Liver (tissue), 9 donors: ENCODE measurements around the gene TAS2R4. TPM values are rescaled to one million over a fixed set of nuclear protein-coding genes. Genes with fewer than 3 reads are reported as not detected.

Source experiments
- DNase-seq: peaks from one replicate; pipeline ENCODE4 v3.0.0-alpha.2; 2017; ENCODE audit warnings: low spot score
- H3K27ac ChIP-seq, 2 donors: one replicate each; pipeline ENCODE4 v1.7.0; 2013; ENCODE audit warnings: inconsistent platforms in 2 of 2, low read length in 2 of 2, control low read depth in 1 of 2, low read depth in 1 of 2, mild to moderate bottlenecking in 1 of 2
- H3K27me3 ChIP-seq, 4 donors: one replicate each; pipeline versions ENCODE4 v1.6.1 to v1.7.0; 2013; ENCODE audit warnings: low read length in 3 of 4, inconsistent platforms in 1 of 4, mild to moderate bottlenecking in 1 of 4, moderate library complexity in 1 of 4; ENCODE audit not compliant: control insufficient read depth in 4 of 4, insufficient read depth in 4 of 4
- H3K36me3 ChIP-seq, 4 donors: one replicate each; pipeline versions ENCODE4 v1.6.1 to v1.7.0; 2013; ENCODE audit warnings: low read length in 3 of 4, mild to moderate bottlenecking in 3 of 4, low read depth in 1 of 4, moderate library complexity in 1 of 4; ENCODE audit not compliant: control insufficient read depth in 4 of 4, insufficient read depth in 3 of 4
- H3K4me1 ChIP-seq, 4 donors: one replicate each; pipeline versions ENCODE4 v1.6.1 to v1.7.0; 2013; ENCODE audit warnings: low read length in 3 of 4, mild to moderate bottlenecking in 3 of 4, moderate library complexity in 1 of 4; ENCODE audit not compliant: control insufficient read depth in 4 of 4, insufficient read depth in 4 of 4
- H3K4me3 ChIP-seq, 3 donors: one replicate each; pipeline versions ENCODE4 v1.6.1 to v1.7.0; 2013; ENCODE audit warnings: low read length in 3 of 3, control low read depth in 1 of 3, low read depth in 1 of 3, mild to moderate bottlenecking in 1 of 3
- H3K9ac ChIP-seq, 2 donors: one replicate each; pipeline ENCODE4 v1.7.0; 2013; ENCODE audit warnings: low read length in 2 of 2, mild to moderate bottlenecking in 2 of 2, moderate library complexity in 2 of 2, control low read depth in 1 of 2, low read depth in 1 of 2
- H3K9me3 ChIP-seq, 4 donors: one replicate each; pipeline versions ENCODE4 v1.6.1 to v1.7.0; 2013; ENCODE audit warnings: low read length in 3 of 4; ENCODE audit not compliant: control insufficient read depth in 4 of 4
- ATF3 ChIP-seq: IDR thresholded peaks from 2 replicates; pipeline ENCODE4 v1.6.1; 2016; ENCODE audit warnings: antibody characterized with exemption
- CTCF ChIP-seq: fragments of 150-350 bp; IDR thresholded peaks from 2 replicates; pipeline ENCODE4 v1.5.1; 2017; ENCODE audit warnings: improper control_type of control experiment, low read depth, low read length; ENCODE audit not compliant: missing input control
- EGR1 ChIP-seq, 2 donors: IDR thresholded peaks; 2 replicates each; pipeline ENCODE4 v1.6.1; 2016 to 2018; ENCODE audit warnings: antibody characterized with exemption in 2 of 2, low read depth in 2 of 2
- FOXA1 ChIP-seq: IDR thresholded peaks from 2 replicates; pipeline ENCODE4 v1.6.1; 2016; ENCODE audit warnings: antibody characterized with exemption
- FOXA2 ChIP-seq: IDR thresholded peaks from 2 replicates; pipeline ENCODE4 v1.6.1; 2016; ENCODE audit warnings: antibody characterized with exemption
- GABPA ChIP-seq, 2 donors: IDR thresholded peaks in 1 of 2; conservative IDR thresholded peaks in 1 of 2; 2 replicates each; pipeline ENCODE4 v1.6.1; 2016; ENCODE audit warnings: antibody characterized with exemption in 2 of 2, mild to moderate bottlenecking in 1 of 2, moderate library complexity in 1 of 2
- HNF4A ChIP-seq, 2 donors: conservative IDR thresholded peaks; 2 replicates each; pipeline ENCODE4 v1.6.1; 2016; ENCODE audit warnings: antibody characterized with exemption in 2 of 2, mild to moderate bottlenecking in 2 of 2
- HNF4G ChIP-seq: IDR thresholded peaks from 2 replicates; pipeline ENCODE4 v1.6.1; 2016; ENCODE audit warnings: antibody characterized with exemption
- JUND ChIP-seq, 2 donors: IDR thresholded peaks; 2 replicates each; pipeline ENCODE4 v1.6.1; 2016; ENCODE audit warnings: antibody characterized with exemption in 2 of 2
- MAX ChIP-seq: IDR thresholded peaks from 2 replicates; pipeline ENCODE4 v1.6.1; 2016; ENCODE audit warnings: antibody characterized with exemption
- NR2F2 ChIP-seq: IDR thresholded peaks from 2 replicates; pipeline ENCODE4 v1.6.1; 2016; ENCODE audit warnings: antibody characterized with exemption
- RAD21 ChIP-seq, 2 donors: IDR thresholded peaks; 2 replicates each; pipeline ENCODE4 v1.6.1; 2016; ENCODE audit warnings: antibody characterized with exemption in 2 of 2, mild to moderate bottlenecking in 2 of 2
- REST ChIP-seq: IDR thresholded peaks from 2 replicates; pipeline ENCODE4 v1.6.1; 2016; ENCODE audit warnings: antibody characterized with exemption, mild to moderate bottlenecking
- RXRA ChIP-seq, 2 donors: IDR thresholded peaks; 2 replicates each; pipeline ENCODE4 v1.6.1; 2017 to 2018; ENCODE audit warnings: antibody characterized with exemption in 2 of 2, mild to moderate bottlenecking in 1 of 2
- SP1 ChIP-seq: IDR thresholded peaks from 2 replicates; pipeline ENCODE4 v1.6.1; 2018; ENCODE audit warnings: antibody characterized with exemption, mild to moderate bottlenecking
- TAF1 ChIP-seq: conservative IDR thresholded peaks from 2 replicates; pipeline ENCODE4 v1.6.1; 2016; ENCODE audit warnings: antibody characterized with exemption, mild to moderate bottlenecking
- YY1 ChIP-seq: IDR thresholded peaks from 2 replicates; pipeline ENCODE4 v1.6.1; 2016; ENCODE audit warnings: antibody characterized with exemption, mild to moderate bottlenecking
- ZBTB33 ChIP-seq: IDR thresholded peaks from 2 replicates; pipeline ENCODE4 v1.6.1; 2016; ENCODE audit warnings: antibody characterized with exemption
- WGBS: extraction: QIAGEN DNeasy Blood & Tissue Kit; methylation state at CpG from one replicate; pipeline ENCODE4 v1.1.7; 2013; 5-methylcytosine and 5-hydroxymethylcytosine counted together
- polyA plus RNA-seq, 2 donors: library from polyadenylated mRNA; stranded (reverse) in 1 of 2; unstranded in 1 of 2; fragments of 200-250 nt in 1 of 2; fragments of >200 nt in 1 of 2; fragmentation: Nextera tagmentation in 1 of 2; extraction: Ambion mirVana in 1 of 2; gene quantifications; one replicate each; pipeline versions ENCODE4 v1.2.1 to v1.2.3, GENCODE V29; 2013 to 2015
- total RNA-seq, 2 donors: library from RNA; depleted of rRNA; stranded (reverse); fragments of >200 nt; gene quantifications; one replicate each; pipeline ENCODE4 v1.2.3, GENCODE V29; 2014
- donor health status: healthy.
- donor health status: healthy.
- donor health status: healthy.
- donor health status: healthy.
- donor health status: healthy.

Gene TAS2R4
- total RNA-seq (1 to 10 TPM in 1 of 2 donors, under 1 TPM in 1; 0.42 to 3.2 TPM), polyA plus RNA-seq (under 1 TPM in 1 of 2 donors, not detected in 1; 0.03 TPM)

GRCh38 chr7:141776374-141776773 lies at the start of gene TAS2R4:
Gene TAS2R4 (plus strand): TSS chr7:141776674. CDS start chr7:141778489, 1,815 bp downstream.
- H3K4me3 ChIP-seq = no peak within 1 kb of the TSS
- H3K9ac ChIP-seq = no peak within 1 kb of the TSS
- no peak within 1 kb of the TSS for H3K27ac ChIP-seq
- H3K36me3 ChIP-seq = peaks cover 0 to 11% (median 6%) of the 10 kb centered on the region in 4 donors
- WGBS = 98% methylated on average over 1 of the region's 1 CpG
- H3K4me1 ChIP-seq = no peaks in the 10 kb centered on the region
- H3K9me3 ChIP-seq = no peaks in the 10 kb centered on the region
- TF ChIP-seq HNF4A (conservative IDR thresholded peaks at IDR 0.05) = no peak
- no peak for DNase-seq
- no peaks in the 10 kb centered on the region for H3K27me3 ChIP-seq

- WGBS = 91% methylated on average over 1 of the region's 1 CpG
- H3K27me3 ChIP-seq = no peaks in the 10 kb centered on the region
- H3K27ac ChIP-seq = no peak overlapping the region
- H3K4me3 ChIP-seq = no peak overlapping the region
- no peak for DNase-seq
- no peaks in the 10 kb centered on the region for H3K9me3 ChIP-seq
- no peaks in the 10 kb centered on the region for H3K36me3 ChIP-seq
- H3K9ac ChIP-seq = no peak overlapping the region
- TF ChIP-seq GABPA (IDR thresholded peaks at IDR 0.05 in 1 of 2, conservative IDR thresholded peaks at IDR 0.05 in 1 of 2) = no peak
- TF ChIP-seq HNF4A (conservative IDR thresholded peaks at IDR 0.05) = no peak
- no peak for TF ChIP-seq FOXA2
- no peak for TF ChIP-seq ZBTB33
- no peak for TF ChIP-seq HNF4G
- TF ChIP-seq YY1 = no peak
- TF ChIP-seq TAF1 = no peak
- TF ChIP-seq RXRA (IDR thresholded peaks at IDR 0.05) = no peak
- TF ChIP-seq JUND (IDR thresholded peaks at IDR 0.05) = no peak
- TF ChIP-seq MAX = no peak
- no peak for TF ChIP-seq EGR1 (IDR thresholded peaks at IDR 0.05; ENCODE audit: low read depth in 2 of 2)
- TF ChIP-seq NR2F2 = no peak
- no peak for TF ChIP-seq RAD21 (IDR thresholded peaks at IDR 0.05)
- TF ChIP-seq CTCF = no peak
- no peak for TF ChIP-seq ATF3
- no peak for TF ChIP-seq REST
- no peak for TF ChIP-seq SP1
- TF ChIP-seq FOXA1 = no peak
- H3K4me1 ChIP-seq = no peaks in the 10 kb centered on the region
Observed at GRCh38 chr7:141729020-141729419, 47.5 kb upstream of the TAS2R4 start.
